NCI-H187 (cell line): ENCODE data around the gene GFOD2.

Experiments used
- DNase-seq, 2 experiments: peaks; one replicate each; lab custom pipeline; 2025; lab: John Stamatoyannopoulos, UW

The GFOD2 gene

DNA sequence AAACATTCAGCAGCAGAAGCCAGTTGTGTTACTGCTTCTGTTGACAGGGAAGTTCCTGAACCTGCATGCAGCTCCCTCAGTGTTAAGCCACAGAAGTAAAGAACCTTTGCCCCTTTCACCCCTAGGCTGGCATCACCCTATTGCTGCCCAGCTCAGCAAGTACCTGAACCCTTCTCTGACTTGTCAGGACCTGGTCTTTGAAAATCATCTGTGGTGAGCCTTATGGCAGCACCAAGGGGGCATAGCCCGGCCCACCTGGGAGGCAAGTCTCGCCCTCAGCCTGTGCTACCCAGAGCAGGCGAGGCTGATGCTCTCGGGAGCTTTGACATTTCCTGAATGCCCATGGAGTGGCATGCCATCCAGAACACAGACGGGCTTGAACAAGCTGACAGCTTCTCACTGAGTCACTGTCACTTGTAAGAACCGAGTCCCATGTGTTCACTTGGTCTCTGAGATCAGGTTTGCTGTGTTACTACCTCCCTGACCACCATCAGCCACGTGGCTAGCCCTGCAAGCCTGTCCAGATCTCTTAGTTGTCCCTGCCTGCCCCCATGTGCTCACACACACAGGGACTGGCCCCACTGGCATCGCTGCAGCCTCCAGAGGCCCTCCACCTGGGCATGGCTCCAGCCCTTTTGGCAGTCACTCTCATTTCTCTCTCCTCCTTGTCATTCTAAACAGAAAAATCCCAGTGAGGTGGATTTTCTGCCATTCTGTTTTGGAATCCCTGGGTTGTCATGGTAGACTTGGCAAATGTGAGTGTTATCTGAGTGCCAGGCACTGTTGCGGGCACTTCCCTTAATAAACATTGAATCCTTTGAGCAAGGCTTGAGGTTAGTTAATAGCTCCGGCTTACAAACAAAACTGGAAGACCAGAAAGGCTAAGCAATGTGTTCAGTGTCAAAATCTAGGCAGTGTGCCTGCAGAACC is 77.1 kb downstream of the GFOD2 start:
- DNase-seq, result no peak

DNA sequence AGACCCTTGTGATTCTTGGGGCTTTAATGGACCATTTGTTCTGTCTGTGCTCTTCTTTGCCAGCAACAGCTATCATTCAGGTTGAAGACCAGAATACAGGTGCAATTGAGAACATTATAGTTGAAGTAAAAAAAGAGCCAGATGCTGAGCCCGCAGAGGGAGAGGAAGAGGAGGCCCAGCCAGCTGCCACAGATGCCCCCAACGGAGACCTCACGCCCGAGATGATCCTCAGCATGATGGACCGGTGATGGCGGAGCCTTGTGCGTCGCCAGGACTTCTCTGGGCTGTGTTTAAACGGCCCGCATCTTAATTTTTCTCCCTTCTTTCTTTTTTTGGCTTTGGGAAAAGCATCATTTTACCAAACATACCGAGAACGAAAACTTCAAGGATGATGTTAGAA is 81.5 kb downstream of the GFOD2 start:
- no peak for DNase-seq

DNA sequence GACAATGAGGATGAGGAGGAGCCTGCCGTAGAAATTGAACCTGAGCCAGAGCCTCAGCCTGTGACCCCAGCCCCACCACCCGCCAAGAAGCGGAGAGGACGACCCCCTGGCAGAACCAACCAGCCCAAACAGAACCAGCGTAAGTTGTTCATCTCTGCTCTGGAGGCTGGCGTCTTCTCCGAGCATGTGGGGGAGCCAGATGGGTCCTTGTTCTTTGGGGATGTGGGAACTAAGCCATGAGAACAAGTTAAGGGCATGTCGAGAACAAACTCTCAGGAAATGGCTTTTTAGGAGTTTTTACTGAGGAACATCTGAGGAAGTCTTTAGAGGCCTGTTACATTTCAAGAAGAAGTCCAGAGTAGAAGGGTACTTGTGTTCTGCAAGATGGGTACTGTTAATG is 82.4 kb downstream of the GFOD2 start:
- DNase-seq, result no peak

DNA sequence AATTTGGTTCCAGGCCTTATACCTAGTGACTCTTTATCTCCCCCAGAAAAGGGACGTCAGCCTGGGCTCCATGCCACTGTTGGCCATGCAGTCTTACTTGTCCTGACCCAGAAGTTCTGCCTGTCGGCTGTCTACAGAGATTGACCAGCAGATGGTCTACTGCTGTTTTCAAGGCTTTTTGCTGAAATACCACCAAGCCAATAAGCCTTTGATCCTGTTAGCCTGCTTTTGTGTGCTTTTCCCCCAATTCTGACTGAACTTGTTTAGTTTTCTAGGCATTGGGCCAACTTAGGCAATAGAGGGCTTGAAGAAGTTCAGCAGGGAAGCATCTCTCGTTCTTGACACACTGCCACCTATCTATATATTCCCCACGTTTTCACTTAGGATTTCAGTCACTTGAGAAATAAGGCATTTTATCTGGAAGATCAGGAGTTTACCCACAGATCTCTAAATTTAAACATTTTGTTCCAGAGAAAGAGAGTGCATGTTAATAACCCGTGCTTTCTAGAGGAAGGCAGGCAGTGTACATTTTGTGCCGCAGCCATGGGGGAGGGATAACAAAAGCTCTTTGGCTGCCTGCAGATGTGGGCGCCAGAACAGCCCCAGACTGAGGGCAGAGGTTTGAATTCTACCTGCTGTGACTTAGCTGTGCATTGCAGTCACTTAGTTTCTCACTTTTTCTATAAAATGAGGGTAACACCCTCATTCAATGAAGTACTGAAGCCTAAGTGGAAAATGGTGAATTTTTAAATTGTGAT is 86.5 kb downstream of the GFOD2 start:
- no peak for DNase-seq

DNA sequence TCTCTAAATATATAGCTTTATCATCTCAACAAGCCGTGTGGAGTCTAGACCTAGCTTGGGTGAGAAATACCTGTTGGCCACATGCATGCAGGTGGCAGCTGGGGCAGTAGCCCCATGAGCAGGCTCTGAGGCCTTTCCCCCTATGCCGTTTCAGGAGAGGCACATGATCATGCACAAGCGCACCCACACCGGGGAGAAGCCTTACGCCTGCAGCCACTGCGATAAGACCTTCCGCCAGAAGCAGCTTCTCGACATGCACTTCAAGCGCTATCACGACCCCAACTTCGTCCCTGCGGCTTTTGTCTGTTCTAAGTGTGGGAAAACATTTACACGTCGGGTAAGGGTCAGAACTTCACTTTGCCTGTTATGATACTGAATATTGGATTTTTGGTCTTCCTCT is 90.9 kb downstream of the GFOD2 start:
- no peak for DNase-seq
